ENCODE data around the gene CDR2L.
"Not testable (repeated sequence)": the region's sequence is repeated elsewhere in the genome, so short reads cannot be mapped to it uniquely, and the experiment has no call there.

CDR2L gene

GRCh38 chr17:75012346-75013091 is 25.1 kb downstream of the CDR2L start, which contains the start of gene MRPL58:
MRPL58 (plus strand) TSS chr17:75012670; CDS start chr17:75012687, 17 bp downstream.
- DNase-seq, result peak; percentile 88

DNA sequence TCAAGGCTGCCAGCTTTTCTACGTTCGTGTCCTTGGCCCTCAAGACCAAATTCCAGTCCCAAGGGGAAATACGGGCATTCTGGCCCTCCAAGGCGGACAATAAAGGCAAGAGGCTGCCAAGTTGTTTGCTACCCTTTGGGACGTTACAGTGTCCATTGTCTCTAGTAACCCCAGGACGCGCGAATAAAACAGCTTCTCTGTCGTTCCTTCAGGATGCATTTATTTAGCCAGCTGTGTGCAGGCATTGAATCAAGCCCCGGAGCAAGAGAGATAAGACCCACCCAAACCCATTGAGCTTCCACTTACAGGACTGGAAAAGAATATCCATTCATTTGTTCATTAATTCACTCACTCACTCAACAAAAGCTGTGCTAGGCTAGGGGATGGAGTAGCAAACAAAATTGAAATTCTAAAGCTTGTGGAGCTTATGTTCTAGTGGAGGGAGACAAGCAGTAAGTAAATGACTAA is 25.7 kb downstream of the CDR2L start:
- DNase-seq, result no peak

- no peak for DNase-seq
These were observed 31.7 kb downstream of the CDR2L start for GRCh38 chr17:75019146-75019545.

DNA sequence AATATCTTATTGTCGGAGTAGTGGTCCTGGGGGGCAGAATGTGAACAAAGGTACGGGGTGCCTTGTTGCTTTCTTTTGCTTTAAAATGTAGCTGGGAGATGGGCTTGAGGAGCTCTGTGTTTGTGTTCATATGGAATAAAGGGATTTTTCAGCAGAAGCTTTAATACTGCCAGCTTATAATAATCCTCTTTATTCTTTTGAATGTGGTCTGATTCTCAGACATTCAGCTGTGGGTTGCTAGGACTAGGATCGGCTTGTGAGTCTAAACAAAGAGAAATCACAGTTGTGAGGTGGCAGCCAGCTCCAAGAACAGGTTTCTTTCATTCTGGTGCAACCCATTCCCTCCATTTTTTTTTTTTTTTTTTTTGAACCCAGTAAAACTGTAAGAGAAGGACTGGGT is 32.3 kb downstream of the CDR2L start:
- DNase-seq, result no peak

- no peak for DNase-seq
These were observed 33.1 kb downstream of the CDR2L start for GRCh38 chr17:75020331-75021110.

DNA sequence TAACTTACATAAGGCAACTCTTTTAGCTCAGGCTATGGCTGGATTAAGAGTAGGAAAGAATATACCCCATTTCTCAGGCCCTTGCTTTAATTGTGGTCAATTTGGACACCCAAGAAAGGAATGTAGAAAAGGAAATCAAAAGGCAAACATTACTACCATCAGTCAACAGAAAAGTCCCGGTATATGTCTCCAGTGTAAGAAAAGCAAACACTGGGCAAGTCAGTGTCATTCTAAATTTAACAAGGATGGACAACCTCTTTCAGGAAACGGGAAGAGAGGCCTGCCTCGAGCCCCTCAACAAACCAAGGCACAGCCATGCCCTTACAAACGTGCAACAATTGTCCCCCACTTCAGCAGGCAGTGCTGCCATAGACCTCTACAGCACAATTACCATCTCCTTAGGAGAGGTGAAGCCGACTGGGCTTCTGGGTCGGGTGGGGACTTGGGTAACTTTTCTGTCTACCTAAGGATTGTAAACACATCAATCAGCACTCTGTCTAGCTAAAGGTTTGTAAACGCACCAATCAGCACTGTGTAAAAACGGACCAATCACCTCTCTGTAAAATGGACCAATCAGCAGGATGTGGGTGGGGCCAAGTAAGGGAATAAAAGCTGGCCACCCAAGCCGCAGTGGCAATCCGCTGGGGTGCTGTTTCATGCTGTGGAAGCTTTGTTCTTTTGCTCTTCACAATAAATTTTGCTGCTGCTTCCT is 37.4 kb downstream of the CDR2L start:
- DNase-seq, result no peak

GRCh38 chr17:75025398-75025734 is 37.9 kb downstream of the CDR2L start:
- DNase-seq, result not testable (repeated sequence)

DNA sequence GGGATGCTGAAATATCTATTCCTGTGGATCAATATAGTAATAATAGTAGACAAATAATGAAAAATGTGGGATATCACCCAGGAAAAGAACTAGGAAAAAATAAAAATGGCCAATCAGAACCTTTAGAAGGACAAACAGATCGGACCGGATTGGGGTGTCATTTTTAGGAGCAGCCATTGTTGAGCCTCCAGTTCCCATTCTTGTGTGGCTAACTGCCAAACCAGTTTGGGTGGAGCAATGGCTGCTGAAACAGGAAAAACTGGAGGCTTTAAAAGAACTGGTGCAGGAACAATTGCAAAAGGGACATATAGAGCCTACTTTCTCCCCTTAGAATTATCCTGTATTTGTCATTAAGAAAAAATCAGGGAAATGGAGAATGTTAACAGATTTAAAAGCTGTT is 39.2 kb downstream of the CDR2L start:
- not testable (repeated sequence) for DNase-seq

DNA sequence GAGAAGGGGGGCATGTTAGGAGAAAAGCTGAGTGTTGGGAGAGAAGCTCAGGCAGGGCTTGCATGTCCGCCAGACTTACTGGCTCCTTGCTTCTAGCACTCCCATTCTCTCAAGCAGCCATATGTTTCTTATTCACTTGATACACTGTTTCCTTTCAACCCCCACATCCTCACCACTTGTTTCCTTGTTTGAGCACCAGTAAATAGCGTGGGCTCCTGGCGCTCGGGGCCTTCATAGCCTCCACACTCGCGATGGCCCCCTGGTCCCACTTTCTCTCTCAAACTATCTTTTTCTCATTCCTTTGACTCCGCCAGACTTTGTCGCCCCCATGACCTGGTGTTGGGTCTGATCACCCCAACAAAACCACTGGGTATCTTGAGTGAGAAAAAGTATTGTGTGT is 42.7 kb downstream of the CDR2L start:
- no peak for DNase-seq

DNA sequence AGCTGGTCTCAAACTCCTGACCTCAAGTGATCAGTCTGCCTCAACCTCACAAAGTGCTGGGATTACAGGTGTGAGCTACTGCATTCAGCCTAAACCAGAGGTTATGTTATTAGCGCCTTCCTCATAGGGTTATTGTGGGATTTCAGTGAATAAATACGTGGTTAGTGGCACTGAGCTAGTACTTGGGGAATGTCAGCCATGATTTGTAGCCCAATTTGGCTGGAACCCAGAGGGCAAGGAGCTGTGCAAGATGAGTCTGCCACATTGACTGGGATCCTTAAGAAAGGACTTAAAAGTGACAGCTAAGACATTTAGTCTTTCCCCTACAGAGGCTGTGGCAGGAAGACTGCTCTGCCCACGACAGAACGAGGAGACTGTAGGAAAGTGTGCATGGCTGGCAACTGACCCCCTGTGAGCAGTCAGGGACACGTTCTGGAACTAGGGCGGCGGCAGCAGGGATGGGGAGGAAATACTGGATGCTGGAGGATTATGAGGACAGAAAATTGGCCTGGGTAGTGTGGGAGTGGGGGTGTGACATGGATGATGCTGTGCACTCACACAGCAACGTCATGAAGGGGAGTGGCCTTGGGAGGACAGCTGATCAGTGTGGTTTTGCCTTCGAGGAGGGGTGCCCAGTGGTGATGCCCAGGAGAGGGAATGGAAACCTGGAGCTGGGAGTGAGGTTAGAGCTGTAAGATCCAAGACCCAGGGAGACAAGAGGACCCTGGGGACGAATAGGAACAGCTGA is 44.7 kb downstream of the CDR2L start:
- DNase-seq, result peak; percentile 75

GRCh38 chr17:75032720-75033280 is 45.4 kb downstream of the CDR2L start:
- DNase-seq, result no peak

- peak; percentile 85 for DNase-seq
These were observed 46.2 kb downstream of the CDR2L start for GRCh38 chr17:75033346-75034235.

GRCh38 chr17:75034236-75034908 is 46.9 kb downstream of the CDR2L start:
- peak; percentile 86 for DNase-seq

GRCh38 chr17:75036643-75037268 is 49.3 kb downstream of the CDR2L start:
- DNase-seq, result no peak

DNA sequence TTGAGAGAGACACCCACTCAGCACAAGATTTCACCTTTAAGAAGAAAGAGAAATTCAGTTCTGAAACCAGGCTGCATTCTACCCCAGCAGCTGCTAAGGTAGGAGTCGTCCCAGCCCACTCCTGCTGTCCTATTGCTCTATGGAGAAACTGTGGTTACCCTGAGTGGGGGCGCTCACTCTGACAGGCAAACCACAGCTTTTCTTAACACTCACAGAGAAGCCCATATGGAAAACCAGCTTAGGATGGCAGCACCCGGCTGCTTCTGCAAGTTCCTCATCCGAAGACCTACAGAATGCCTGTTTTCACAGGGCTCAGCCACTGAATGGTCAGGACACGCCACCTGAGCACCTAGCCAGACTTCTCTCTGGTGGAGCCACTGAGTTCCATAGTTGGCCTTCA is 51.8 kb downstream of the CDR2L start:
- DNase-seq, result no peak

- DNase-seq, result no peak
These were observed 54.3 kb downstream of the CDR2L start for GRCh38 chr17:75041656-75042280.

DNA sequence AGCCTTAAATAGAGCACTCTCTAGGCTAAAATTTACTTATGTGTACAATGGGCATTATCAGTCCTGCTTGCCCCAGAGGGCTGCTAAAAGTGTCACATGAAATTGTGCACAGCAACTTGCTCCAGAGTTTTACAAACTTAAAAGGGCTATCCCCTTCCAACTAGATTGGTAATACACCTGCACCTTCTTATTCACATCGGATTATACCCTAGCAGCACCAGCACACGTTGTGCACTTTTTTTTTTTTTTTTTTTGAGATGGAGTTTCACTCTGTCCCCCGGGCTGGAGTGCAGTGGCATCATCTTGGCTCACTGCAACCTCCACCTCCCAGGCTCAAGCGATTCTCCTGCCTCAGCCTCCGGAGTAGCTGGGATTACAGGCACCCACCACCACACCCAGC is 56.4 kb downstream of the CDR2L start:
- not testable (repeated sequence) for DNase-seq

GRCh38 chr17:75044716-75045115 is 57.3 kb downstream of the CDR2L start:
- no peak for DNase-seq

DNA sequence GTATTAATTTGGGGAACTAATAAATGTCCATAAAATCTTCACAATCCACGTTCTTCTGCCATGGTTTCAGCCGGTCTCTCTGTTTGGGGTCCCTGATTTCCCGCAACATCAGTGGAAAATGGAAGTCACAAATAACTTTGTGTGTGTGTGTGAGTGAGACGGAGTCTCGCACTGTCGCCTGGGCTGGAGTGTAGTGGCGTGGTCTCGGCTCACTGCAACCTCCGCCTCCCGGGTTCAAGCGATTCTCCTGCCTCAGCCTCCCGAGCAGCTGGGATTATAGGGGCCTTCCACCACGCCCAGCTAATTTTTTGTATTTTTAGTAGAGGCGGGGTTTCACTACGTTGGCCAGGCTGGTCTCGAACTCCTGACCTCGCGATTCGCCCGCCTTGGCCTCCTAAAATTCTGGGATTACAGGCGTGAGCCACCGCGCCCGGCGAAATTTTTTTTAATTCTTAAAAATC is 58.5 kb downstream of the CDR2L start:
- DNase-seq, result not testable (repeated sequence)
